GM19328 (cell line): ENCODE results near the gene DELE1.

Experiments
- ATAC-seq: cut with Tn5 transposase; IDR thresholded peaks from one replicate; pipeline ENCODE4 v1.9.1; 2021; ENCODE audit warnings: mild to moderate bottlenecking, moderate library complexity; ENCODE audit not compliant: unreplicated experiment

Gene DELE1

DNA sequence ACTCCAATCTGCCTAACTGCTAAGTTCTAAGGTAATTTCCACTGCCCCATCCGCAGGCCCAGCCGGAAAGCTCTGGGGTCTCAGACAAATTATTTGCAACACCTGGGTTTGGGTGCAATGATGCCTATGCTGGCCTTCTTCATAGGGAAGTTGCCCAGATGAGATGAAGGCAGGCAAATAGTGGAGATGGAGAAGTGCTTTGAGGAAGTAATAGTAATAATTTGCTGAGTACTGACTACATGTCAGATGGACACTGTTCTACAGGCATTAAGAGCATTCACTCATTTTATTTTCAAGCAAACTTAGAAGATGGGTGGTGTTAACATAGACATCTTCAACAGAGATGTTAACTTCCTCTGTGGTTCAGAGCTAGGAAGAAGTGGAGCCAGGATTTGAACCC, 30.5 kb downstream of the DELE1 start:
- no peak for ATAC-seq

- no peak for ATAC-seq
These were observed 33.8 kb downstream of the DELE1 start for GRCh38 chr5:141957367-141957996.

DNA sequence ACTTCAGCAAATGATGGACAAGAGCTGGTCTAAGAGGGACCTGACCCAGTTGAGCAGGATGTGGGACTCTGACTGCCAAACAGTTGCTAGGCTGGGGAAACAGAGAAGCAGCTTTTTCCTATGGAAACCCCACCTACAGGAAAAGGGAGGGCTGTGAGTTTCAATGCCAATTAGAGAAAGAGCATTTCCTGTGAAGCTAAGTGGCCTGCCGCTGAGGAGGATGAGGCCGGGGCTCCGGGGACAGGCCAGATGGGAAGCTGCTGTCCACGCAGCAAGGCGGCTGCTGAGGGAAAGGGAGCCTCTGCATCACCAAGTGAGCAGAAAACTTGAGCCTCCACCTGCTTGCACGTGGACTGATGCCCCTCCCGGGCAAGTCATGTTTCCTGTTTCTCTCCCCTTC, 34.4 kb downstream of the DELE1 start, which contains the start of gene PCDH12:
Gene PCDH12 (minus strand): TSS at position 90 of the 400 bp plus-strand sequence. CDS start 351 bp downstream, outside the sequence.
- ATAC-seq = no peak

- no peak for ATAC-seq
These were observed 35.0 kb downstream of the DELE1 start for GRCh38 chr5:141958546-141959172.

DNA sequence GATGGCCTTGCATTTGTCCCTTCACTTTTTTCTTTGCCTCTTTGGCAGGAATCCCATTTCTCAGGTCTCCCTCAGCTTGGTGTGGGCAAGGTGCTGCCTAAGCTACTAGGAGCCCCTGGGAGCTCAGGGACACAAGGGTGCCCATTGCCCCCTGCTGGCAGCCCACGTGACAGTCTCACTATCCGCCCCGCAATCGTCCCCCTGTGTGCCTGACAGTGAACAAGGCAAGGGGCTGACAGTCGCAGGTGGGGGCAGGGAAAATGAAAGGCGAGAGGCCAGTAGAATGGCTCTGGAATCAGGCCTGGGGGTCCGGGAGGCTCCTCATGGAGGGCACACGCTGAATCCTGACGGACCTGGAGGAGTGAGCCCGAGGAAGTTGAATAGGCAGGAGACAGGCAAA, 36.3 kb downstream of the DELE1 start:
- no peak for ATAC-seq

DNA sequence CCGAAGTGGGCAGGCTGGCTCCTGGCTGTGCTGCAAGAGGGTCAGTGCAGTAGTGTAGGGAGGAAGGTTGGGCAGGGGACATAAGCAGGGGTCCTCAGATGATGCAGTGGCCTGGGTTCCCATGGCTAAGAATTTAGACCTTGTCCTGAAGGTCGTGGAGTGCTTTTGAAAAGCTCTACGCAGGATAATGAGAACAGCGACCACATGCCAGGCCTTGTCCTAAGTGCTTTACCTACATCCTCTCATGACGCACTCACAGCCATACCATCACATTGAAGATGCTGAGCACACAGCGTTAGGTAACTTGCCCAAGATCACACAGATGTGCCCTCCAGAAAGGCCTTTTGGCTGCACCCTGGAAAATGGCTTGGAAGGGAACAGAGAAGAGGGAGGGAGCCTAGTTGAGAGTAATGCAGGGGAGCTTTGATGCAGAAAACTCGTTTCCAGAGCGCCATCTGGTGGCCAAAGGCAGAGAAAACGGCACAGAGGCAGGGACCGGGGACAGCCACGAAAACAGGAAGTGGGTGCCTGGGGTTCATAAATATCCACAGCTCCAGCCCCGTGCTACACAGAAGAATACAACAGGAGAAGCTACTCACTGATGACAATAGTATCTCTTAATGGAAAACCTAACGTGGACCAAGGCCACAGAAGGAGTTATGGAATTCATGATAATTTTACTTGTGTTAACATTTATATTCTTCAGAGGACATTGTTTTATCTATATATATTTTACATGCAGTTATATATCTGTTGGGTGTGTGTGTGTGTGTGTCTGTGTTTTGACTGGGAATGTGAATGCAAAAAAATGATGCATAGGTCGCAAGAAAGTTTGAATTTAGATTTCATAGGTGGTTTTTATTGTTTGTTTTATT, 37.0 kb downstream of the DELE1 start:
- peak; percentile 85 for ATAC-seq

DNA sequence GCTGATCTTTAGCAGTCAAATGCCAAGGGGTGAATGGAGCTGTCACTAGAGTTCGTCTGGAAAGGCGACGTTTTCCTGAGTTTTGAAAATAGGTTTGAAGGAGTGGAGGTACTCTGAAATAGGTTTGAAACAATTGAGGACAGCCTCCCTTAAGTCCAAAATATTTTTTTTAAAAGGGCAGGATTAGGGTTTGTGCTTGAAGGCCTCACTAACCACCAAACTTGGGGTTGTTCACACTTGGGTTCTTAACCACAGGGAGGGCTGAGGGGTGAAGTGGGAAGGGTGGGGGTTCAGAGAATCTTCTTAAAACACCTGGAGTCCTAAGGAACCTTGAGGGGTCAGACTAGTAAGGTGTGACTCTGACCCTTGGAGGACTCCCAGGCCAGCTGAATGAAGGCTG, 37.8 kb downstream of the DELE1 start:
- ATAC-seq = no peak

DNA sequence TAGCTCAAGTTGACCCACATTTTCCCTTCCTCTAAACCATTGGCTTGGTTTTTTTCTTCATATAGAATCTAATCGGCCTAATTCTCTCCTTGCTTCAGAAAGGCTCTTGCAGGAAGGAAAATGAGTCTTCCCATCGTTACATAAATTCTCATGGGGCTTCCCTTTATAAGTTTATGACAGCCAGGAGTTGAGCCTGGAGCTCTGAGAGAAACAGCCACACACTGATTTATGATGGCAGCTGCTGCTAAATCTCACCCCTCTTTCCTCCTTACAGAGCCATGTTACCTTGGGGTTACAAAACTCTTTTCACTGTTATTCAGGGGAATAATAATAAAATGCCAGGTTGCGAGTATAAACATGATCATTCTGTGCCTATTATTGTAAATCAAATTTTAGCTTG, 40.0 kb downstream of the DELE1 start:
- no peak for ATAC-seq

DNA sequence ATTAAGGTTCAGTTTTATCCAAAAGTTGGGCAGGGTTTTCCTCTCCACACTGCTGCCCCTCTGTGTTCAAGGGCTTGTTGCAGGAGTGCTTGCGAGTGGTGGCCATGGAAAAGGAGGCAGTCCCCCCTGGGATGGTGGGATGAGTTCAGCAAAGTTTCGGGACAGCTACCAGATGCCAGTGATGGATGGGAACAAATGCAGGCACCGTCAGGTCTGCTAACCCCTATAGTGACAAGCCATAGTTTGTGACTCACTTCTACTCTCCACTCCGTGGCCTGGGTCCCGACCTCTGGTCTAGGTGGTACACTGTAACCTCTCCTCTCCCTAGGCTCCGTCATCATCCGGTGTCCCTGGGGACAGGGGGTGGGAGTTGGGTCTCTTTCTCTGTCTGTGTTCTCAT, 41.4 kb downstream of the DELE1 start:
- ATAC-seq = no peak

- ATAC-seq = no peak
These were observed 42.7 kb downstream of the DELE1 start for GRCh38 chr5:141966275-141966962.

DNA sequence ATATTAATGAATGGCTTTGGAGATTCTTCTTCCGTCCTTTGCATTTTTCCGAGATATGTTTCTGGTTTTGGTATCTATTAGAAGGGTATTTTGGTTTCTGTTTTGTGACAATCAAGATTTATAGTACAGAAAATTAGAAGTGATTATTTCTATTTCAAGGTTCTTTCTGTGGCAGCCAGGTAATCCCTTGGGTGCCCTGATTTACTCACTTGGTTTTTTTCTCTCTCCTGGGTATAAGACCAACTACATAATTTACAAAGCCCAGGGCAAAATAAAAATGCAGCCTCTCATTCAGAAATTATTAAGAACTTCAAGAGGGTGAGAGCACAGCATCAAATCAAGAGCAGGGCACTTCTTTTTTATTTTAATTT, 43.3 kb downstream of the DELE1 start:
- no peak for ATAC-seq

GRCh38 chr5:141968914-141969608, 45.4 kb downstream of the DELE1 start, which contains the start of gene RNF14:
TSS of gene RNF14 (plus strand) at chr5:141969105. CDS start at chr5:141973589, 4,484 bp downstream.
- peak; percentile 94 for ATAC-seq

DNA sequence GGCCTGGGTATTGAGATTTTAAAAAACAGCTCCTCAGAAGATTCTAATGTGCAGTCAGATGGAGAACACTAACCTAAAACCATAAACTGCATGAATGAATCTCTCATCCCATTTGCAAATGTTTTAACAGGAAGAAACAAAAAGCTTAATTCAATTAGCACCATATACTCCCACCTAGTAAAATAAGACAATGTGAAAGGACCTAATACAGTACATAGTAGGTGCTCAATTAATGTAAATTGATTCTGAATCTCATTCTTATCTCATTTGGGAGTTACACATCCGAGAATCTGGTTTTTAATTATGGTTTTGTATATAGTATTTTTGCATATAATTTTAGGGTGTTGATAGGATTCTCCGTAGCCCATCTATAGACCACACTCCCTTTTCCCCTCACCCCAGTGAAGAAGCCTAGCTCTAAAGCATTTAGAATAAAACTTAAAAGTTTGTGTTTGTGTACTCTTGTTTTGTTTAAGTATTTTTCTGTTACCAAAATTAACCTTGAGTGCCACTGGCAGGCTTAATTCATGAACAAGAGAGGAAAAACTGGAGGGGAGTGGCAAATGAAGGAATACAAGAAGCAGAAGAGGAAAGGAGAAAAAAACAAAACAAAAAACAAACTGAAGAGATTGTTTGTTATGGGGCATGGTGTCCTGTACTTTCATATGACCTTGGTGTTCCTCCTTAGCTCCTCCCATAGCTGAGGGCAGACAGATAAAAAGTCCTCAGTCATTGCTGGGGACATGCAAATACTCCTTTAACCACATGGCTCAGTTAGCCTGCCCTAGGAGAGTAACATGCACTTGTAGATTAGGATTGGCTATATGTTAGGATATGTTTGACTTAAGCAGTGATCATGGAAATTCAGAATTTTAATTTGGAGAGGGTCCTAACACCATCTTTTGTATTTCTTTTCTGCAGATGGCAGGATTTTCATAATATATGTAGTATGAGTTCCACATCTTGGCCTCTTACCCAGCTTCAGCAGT, 46.4 kb downstream of the DELE1 start:
- ATAC-seq = peak; percentile 52

GRCh38 chr5:141973871-141974595, 50.4 kb downstream of the DELE1 start:
- no peak for ATAC-seq

DNA sequence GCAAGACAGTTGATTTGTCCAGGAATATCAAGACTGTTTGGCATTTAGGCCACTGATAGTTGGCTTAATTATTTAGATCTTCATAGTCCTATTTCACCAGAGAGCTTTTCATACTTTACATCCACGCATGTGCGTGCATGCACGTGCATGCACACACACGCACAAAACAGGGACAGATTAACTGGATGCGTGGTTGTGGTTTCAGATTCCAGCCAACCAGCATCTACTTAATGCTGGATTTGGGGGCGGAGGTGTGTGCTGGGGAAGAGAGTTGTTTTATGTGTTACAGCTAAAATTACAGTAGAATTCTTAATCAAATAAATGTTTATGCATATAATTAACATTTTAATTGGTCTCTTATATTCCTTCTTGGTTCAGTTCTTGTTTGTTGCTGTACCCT, 52.5 kb downstream of the DELE1 start:
- no peak for ATAC-seq

GRCh38 chr5:141978389-141978788, 54.7 kb downstream of the DELE1 start:
- ATAC-seq = no peak

DNA sequence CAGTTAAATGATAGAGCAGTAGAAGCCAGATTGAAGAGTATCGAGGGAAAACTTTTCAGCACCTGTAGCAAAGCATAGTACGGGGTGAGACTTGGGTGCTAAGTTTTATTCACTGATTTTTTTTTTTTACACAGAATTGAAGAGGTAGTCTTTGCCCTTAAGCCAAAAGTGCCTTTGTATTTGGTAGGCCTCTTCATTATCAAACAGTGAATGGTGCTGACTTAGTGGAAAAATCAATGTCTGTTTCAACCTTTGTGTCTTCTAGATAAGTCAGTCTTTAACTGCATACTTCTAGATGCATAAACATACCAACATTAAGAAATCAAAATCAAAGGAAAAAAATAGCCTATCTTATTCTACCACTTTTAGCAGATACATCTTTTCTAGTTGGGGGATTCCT, 59.0 kb downstream of the DELE1 start:
- no peak for ATAC-seq

GRCh38 chr5:141986072-141986471, 62.4 kb downstream of the DELE1 start:
- ATAC-seq = no peak

GRCh38 chr5:141989720-141990119, 66.0 kb downstream of the DELE1 start:
- ATAC-seq = no peak
